Suprapubic skin (tissue), 4 donors: Measurements from ENCODE around the gene RFX2.

Experiments
- EP300 ChIP-seq: sonication (generic); formaldehyde crosslinking; IDR thresholded peaks from one replicate; pipeline ENCODE4 v1.6.1; 2017; ENCODE audit warnings: antibody characterized with exemption
- POLR2A ChIP-seq, 2 donors: fragments of 450-650 bp; IDR thresholded peaks; one replicate each; pipeline ENCODE4 v1.6.1; 2017; ENCODE audit warnings: antibody characterized with exemption in 2 of 2, mild to moderate bottlenecking in 2 of 2, moderate library complexity in 2 of 2
- POLR2AphosphoS5 ChIP-seq, 3 donors: sonication (generic); formaldehyde crosslinking; IDR thresholded peaks; one replicate each; pipeline ENCODE4 v1.6.1; 2017; ENCODE audit warnings: antibody characterized with exemption in 3 of 3
- TF ChIP-seq, protein P1 (sequence below), 2 donors: fragments of 200-600 bp in 1 of 2; fragments of 450-650 bp in 1 of 2; sonication (generic) in 1 of 2; IDR thresholded peaks; one replicate each; pipeline ENCODE4 v1.5.1; 2016 to 2019; ENCODE audit warnings: antibody characterized with exemption in 2 of 2, mild to moderate bottlenecking in 1 of 2, moderate library complexity in 1 of 2

DNA sequence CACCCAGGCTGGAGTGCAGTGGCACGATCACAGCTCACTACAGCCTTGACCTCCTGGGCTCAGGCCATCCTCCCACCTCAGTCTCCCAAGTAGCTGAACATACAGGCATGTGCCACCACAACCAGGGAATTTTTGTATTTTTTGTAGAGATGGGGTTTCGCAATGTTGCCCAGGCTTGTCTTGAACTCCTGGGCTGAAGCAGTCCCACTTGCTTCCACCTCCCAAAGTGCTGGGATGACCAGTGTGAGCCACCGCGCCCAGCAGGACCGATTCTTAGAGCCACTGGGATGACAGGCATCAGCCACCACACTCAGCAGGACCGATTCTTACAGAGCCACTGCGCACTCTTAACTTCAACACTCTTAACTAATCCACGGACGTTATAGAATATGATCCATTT lies 77.5 kb downstream of the RFX2 start:
- TF ChIP-seq, protein P1, sequence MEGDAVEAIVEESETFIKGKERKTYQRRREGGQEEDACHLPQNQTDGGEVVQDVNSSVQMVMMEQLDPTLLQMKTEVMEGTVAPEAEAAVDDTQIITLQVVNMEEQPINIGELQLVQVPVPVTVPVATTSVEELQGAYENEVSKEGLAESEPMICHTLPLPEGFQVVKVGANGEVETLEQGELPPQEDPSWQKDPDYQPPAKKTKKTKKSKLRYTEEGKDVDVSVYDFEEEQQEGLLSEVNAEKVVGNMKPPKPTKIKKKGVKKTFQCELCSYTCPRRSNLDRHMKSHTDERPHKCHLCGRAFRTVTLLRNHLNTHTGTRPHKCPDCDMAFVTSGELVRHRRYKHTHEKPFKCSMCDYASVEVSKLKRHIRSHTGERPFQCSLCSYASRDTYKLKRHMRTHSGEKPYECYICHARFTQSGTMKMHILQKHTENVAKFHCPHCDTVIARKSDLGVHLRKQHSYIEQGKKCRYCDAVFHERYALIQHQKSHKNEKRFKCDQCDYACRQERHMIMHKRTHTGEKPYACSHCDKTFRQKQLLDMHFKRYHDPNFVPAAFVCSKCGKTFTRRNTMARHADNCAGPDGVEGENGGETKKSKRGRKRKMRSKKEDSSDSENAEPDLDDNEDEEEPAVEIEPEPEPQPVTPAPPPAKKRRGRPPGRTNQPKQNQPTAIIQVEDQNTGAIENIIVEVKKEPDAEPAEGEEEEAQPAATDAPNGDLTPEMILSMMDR (IDR thresholded peaks at IDR 0.05): no peak
- TF ChIP-seq POLR2A (IDR thresholded peaks at IDR 0.05) (no peak), POLR2AphosphoS5 (IDR thresholded peaks at IDR 0.05) (no peak), EP300 (no peak)
